GM23338 (cell line): ENCODE measurements around the gene SKA3.

Experiments
- EZH2phosphoT487 ChIP-seq: fragments of 200-600 bp; sonication (generic); IDR thresholded peaks from one replicate; pipeline ENCODE4 v1.8.1; 2018; ENCODE audit warnings: antibody characterized with exemption; ENCODE audit not compliant: unreplicated experiment
- TF ChIP-seq, protein P1 (sequence below), 2 experiments: fragments of 200-600 bp in 1 of 2; sonication (generic) in 1 of 2; conservative IDR thresholded peaks; 2 replicates each; pipeline versions ENCODE4 v1.5.1 to v1.6.1; 2016 to 2017; ENCODE audit warnings: antibody characterized with exemption in 2 of 2, low read depth in 2 of 2, mild to moderate bottlenecking in 2 of 2, moderate library complexity in 1 of 2

DNA sequence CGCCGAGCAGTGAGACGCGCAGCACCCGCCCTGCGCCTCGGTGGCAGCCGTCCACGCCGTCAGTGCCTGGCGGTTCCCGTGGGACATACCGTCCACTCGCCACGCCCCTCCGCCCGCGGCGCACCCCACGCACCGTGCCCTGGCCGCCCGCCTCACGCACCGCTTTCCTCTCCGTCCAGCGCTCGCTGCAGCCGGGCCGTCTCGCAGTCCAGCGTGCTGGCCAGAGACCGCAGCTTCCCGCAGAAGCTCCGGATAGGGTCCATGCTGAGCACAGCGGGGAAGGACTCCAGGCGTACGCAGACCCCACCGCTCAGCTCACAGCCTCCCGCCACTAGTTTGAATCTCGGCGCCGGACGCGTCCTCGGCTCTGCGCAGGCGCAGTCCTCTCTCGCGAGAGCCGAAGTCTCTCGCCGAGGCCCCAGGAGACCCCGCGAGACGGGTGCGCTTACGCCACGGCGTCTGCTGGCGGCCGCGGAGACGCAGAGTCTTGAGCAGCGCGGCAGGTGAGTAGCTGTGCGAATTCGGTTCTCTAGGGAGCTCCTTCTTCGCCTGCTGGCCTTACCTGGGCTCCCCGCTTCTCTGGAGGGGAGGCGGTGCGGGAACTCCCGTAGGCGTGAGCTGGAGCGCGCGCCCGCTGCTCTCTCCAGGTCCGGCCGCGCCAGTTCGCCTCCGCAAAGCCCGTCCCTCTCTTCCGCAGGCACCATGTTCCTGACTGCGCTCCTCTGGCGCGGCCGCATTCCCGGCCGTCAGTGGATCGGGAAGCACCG is at the start of gene SKA3, which contains the start of gene MRPL57:
- TF ChIP-seq, protein P1, sequence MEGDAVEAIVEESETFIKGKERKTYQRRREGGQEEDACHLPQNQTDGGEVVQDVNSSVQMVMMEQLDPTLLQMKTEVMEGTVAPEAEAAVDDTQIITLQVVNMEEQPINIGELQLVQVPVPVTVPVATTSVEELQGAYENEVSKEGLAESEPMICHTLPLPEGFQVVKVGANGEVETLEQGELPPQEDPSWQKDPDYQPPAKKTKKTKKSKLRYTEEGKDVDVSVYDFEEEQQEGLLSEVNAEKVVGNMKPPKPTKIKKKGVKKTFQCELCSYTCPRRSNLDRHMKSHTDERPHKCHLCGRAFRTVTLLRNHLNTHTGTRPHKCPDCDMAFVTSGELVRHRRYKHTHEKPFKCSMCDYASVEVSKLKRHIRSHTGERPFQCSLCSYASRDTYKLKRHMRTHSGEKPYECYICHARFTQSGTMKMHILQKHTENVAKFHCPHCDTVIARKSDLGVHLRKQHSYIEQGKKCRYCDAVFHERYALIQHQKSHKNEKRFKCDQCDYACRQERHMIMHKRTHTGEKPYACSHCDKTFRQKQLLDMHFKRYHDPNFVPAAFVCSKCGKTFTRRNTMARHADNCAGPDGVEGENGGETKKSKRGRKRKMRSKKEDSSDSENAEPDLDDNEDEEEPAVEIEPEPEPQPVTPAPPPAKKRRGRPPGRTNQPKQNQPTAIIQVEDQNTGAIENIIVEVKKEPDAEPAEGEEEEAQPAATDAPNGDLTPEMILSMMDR (conservative IDR thresholded peaks at IDR 0.05; ENCODE audit: low read depth in 2 of 2): no peak
- no peak for TF ChIP-seq EZH2phosphoT487
